GM18909 (cell line): ENCODE data around the gene ARID5B.

Experiments
- ATAC-seq: cut with Tn5 transposase; IDR thresholded peaks from one replicate; pipeline ENCODE4 v1.9.1; 2021; ENCODE audit warnings: mild to moderate bottlenecking; ENCODE audit not compliant: unreplicated experiment, poor library complexity

ARID5B gene

GRCh38 chr10:62084451-62084850, 183.0 kb downstream of the ARID5B start:
- ATAC-seq, result no peak

GRCh38 chr10:62085404-62085803, 183.9 kb downstream of the ARID5B start:
- no peak for ATAC-seq

GRCh38 chr10:62085821-62086220, 184.3 kb downstream of the ARID5B start:
- no peak for ATAC-seq

GRCh38 chr10:62087329-62087728, 185.8 kb downstream of the ARID5B start:
- ATAC-seq, result no peak

- no peak for ATAC-seq
Measured at GRCh38 chr10:62088786-62089185, 187.3 kb downstream of the ARID5B start.

- no peak for ATAC-seq
Measured at GRCh38 chr10:62092301-62093030, 191.0 kb downstream of the ARID5B start.

GRCh38 chr10:62093863-62094291, 192.4 kb downstream of the ARID5B start:
- no peak for ATAC-seq

GRCh38 chr10:62095181-62096122, 194.0 kb downstream of the ARID5B start:
- ATAC-seq, result no peak

GRCh38 chr10:62096256-62096933, 194.9 kb downstream of the ARID5B start:
- ATAC-seq, result no peak

GRCh38 chr10:62098278-62099121, 197.0 kb downstream of the ARID5B start:
- no peak for ATAC-seq

GRCh38 chr10:62099299-62099698, 197.8 kb downstream of the ARID5B start:
- ATAC-seq, result no peak

- no peak for ATAC-seq
Measured at GRCh38 chr10:62103857-62104256, 202.4 kb downstream of the ARID5B start.

- no peak for ATAC-seq
Measured at GRCh38 chr10:62106929-62107519, 205.5 kb downstream of the ARID5B start.

- no peak for ATAC-seq
Measured at GRCh38 chr10:62108759-62109586, 207.5 kb downstream of the ARID5B start.

- peak; percentile 81 for ATAC-seq
Measured at GRCh38 chr10:62109587-62110293, 208.2 kb downstream of the ARID5B start.

GRCh38 chr10:62112300-62112699, 210.8 kb downstream of the ARID5B start:
- no peak for ATAC-seq

- ATAC-seq, result no peak
Measured at GRCh38 chr10:62112963-62113362, 211.5 kb downstream of the ARID5B start.

GRCh38 chr10:62113680-62114079, 212.2 kb downstream of the ARID5B start:
- no peak for ATAC-seq
